ENCODE data around the gene AFF2. TPM values are rescaled to one million over a fixed set of nuclear protein-coding genes. Genes with fewer than 3 reads are reported as not detected.

The AFF2 gene
- total and polyA plus RNA-seq, 2 donors from 2014 or later, result 0.09 to 5.7 TPM

DNA sequence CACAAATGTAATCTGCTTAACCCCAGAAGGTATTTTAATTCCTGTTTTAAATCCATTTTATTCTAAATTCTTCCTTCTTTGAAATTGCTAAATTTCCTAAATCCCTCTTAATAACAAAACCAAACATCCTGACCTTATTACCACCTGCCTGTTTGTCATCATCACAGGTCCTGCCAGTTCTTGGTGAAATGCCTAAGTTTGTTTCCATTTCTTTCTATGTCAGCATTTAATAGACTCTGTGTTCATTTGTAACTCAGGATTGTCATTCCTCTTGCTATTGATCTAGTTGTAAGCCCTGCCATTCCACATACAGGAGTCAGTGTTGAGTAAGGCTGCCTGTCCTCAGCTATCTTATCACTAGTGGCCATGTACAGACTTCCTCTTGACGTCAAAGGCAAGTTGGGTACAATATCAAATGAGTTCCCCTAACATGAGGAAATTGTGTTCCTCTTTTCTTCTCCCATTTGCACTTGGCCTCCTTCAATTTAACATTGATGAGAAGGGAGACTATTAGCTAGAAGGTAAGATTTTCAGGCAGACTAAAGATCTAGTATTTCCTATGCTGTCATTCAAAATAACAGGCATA, 440.1 kb downstream of the AFF2 start:
- H3K27ac ChIP-seq (ENCODE audit: low read depth in 2 of 2, low read length in 2 of 2), result no peak overlapping the region
- H3K27me3 ChIP-seq (ENCODE audit: control insufficient read depth, insufficient read depth, low read length), result no peaks in the 10 kb centered on the region
- no peak overlapping the region for H3K4me3 ChIP-seq (ENCODE audit: low read length in 3 of 3)
- H3K9ac ChIP-seq (ENCODE audit: low read length in 3 of 3), result no peak overlapping the region
- FAIRE-seq (no peak), DNase-seq (no peak)
- H3K9me3 ChIP-seq (ENCODE audit: control insufficient read depth in 2 of 3, insufficient read depth in 1 of 3, low read length in 3 of 3), result no peaks in the 10 kb centered on the region
- no peaks in the 10 kb centered on the region for H3K36me3 ChIP-seq (ENCODE audit: control insufficient read depth in 2 of 3, insufficient read depth in 3 of 3, low read length in 3 of 3)
- H3K4me1 ChIP-seq (ENCODE audit: control insufficient read depth in 2 of 3, insufficient read depth in 2 of 3, low read depth in 1 of 3, low read length in 3 of 3), result no peaks in the 10 kb centered on the region
- intact Hi-C loops (cut with DNase I), result no loop called here
- TF ChIP-seq, protein P1, sequence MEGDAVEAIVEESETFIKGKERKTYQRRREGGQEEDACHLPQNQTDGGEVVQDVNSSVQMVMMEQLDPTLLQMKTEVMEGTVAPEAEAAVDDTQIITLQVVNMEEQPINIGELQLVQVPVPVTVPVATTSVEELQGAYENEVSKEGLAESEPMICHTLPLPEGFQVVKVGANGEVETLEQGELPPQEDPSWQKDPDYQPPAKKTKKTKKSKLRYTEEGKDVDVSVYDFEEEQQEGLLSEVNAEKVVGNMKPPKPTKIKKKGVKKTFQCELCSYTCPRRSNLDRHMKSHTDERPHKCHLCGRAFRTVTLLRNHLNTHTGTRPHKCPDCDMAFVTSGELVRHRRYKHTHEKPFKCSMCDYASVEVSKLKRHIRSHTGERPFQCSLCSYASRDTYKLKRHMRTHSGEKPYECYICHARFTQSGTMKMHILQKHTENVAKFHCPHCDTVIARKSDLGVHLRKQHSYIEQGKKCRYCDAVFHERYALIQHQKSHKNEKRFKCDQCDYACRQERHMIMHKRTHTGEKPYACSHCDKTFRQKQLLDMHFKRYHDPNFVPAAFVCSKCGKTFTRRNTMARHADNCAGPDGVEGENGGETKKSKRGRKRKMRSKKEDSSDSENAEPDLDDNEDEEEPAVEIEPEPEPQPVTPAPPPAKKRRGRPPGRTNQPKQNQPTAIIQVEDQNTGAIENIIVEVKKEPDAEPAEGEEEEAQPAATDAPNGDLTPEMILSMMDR (IDR thresholded peaks at IDR 0.05; ENCODE audit: borderline replicate concordance, extremely low read depth, insufficient read depth), result no peak

DNA sequence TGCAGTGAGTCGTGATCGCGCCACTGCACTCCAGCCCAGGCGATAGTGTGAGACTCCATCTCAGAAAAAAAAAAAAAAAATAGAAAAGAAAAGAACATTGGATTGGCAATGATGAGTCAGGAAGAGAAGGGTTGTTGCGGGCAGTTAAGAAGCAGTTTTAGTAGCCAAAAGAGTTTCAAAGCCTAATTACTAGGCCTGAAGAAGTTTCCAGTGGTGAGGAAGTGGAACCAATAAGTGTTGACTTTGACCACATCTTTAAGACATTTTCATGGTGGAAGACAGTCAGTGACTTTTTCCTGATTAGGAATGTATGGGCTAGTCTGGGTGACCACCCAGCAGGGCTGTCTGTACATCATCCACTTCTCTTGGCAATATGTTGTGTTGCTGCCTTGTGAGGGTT, 442.3 kb downstream of the AFF2 start:
- H3K4me1 ChIP-seq (ENCODE audit: control insufficient read depth in 2 of 3, insufficient read depth in 2 of 3, low read depth in 1 of 3, low read length in 3 of 3), result no peaks in the 10 kb centered on the region
- H3K27me3 ChIP-seq (ENCODE audit: control insufficient read depth, insufficient read depth, low read length), result no peaks in the 10 kb centered on the region
- H3K36me3 ChIP-seq (ENCODE audit: control insufficient read depth in 2 of 3, insufficient read depth in 3 of 3, low read length in 3 of 3), result no peaks in the 10 kb centered on the region
- FAIRE-seq, result no peak
- H3K9ac ChIP-seq (ENCODE audit: low read length in 3 of 3), result no peak overlapping the region
- no peak for DNase-seq
- no peak overlapping the region for H3K4me3 ChIP-seq (ENCODE audit: low read length in 3 of 3)
- no peaks in the 10 kb centered on the region for H3K9me3 ChIP-seq (ENCODE audit: control insufficient read depth in 2 of 3, insufficient read depth in 1 of 3, low read length in 3 of 3)
- TF ChIP-seq, protein P1 (IDR thresholded peaks at IDR 0.05; ENCODE audit: borderline replicate concordance, extremely low read depth, insufficient read depth), result no peak
- intact Hi-C loops (cut with DNase I), result no loop called here
- no peak overlapping the region for H3K27ac ChIP-seq (ENCODE audit: low read depth in 2 of 2, low read length in 2 of 2)

DNA sequence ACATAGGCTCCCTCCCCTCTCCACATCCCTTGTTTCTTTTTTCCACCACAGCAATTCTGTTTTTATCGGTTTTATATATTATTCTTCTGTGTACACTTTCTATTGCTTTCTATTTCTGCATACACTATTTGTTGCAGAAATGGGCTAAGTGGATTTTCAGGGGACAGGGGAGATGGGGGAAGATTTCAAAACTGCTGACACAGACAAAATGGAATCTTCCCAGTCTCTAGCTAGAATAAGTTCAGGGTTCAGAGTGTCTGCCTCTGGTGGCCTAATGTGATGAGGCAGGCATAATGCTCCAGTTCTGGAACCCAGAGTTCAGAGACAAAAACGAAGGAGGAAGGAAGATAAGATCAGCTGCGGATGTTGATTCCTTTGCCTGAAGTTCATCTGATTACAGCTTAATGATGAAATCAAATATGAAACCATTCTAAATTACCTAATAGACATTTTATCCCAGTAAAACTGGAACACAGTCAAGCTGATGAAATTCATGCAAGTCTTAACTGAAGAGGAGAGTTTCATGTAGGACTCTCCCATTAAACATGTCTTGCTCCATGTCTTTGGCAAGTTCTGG, 447.1 kb downstream of the AFF2 start:
- Histone ChIP-seq H3K4me1 (ENCODE audit: control insufficient read depth in 2 of 3, insufficient read depth in 2 of 3, low read depth in 1 of 3, low read length in 3 of 3) (no peaks in the 10 kb centered on the region), H3K4me3 (ENCODE audit: low read length in 3 of 3) (no peak overlapping the region), H3K27ac (ENCODE audit: low read depth in 2 of 2, low read length in 2 of 2) (no peak overlapping the region), H3K9me3 (ENCODE audit: control insufficient read depth in 2 of 3, insufficient read depth in 1 of 3, low read length in 3 of 3) (no peaks in the 10 kb centered on the region), H3K36me3 (ENCODE audit: control insufficient read depth in 2 of 3, insufficient read depth in 3 of 3, low read length in 3 of 3) (no peaks in the 10 kb centered on the region), H3K27me3 (ENCODE audit: control insufficient read depth, insufficient read depth, low read length) (no peaks in the 10 kb centered on the region), H3K9ac (ENCODE audit: low read length in 3 of 3) (no peak overlapping the region)
- no peak for DNase-seq
- FAIRE-seq, result no peak
- intact Hi-C loops (cut with DNase I), result no loop called here
- TF ChIP-seq, protein P1 (IDR thresholded peaks at IDR 0.05; ENCODE audit: borderline replicate concordance, extremely low read depth, insufficient read depth), result no peak
